HG03558 (cell line): ENCODE measurements around the gene OLIG1.

Experiments
- ATAC-seq: cut with Tn5 transposase; IDR thresholded peaks from one replicate; pipeline ENCODE4 v1.9.1; 2021; ENCODE audit warnings: moderate number of reproducible peaks; ENCODE audit not compliant: unreplicated experiment; ENCODE audit errors: extremely low read depth

OLIG1 gene

GRCh38 chr21:33069994-33070743, at the start of gene OLIG1:
Gene OLIG1 (plus strand): TSS chr21:33070141. CDS start chr21:33070247, 106 bp downstream.
- ATAC-seq: no peak

- ATAC-seq: no peak
Observed at GRCh38 chr21:33020558-33021100, 49.3 kb upstream of the OLIG1 start.

- no peak for ATAC-seq
Observed at GRCh38 chr21:33021150-33021549, 48.8 kb upstream of the OLIG1 start.

GRCh38 chr21:33021667-33022066, 48.3 kb upstream of the OLIG1 start:
- ATAC-seq: no peak

- no peak for ATAC-seq
Observed at GRCh38 chr21:33022489-33022827, 47.5 kb upstream of the OLIG1 start.

GRCh38 chr21:33022828-33023573, 46.9 kb upstream of the OLIG1 start:
- ATAC-seq: no peak

- no peak for ATAC-seq
Observed at GRCh38 chr21:33023574-33024200, 46.3 kb upstream of the OLIG1 start.

- ATAC-seq: no peak
Observed at GRCh38 chr21:33024201-33025103, 45.5 kb upstream of the OLIG1 start.

- ATAC-seq: no peak
Observed at GRCh38 chr21:33025106-33025488, 44.8 kb upstream of the OLIG1 start.

GRCh38 chr21:33025489-33026442, 44.2 kb upstream of the OLIG1 start, which contains the start of gene OLIG2:
Gene OLIG2 (plus strand): TSS chr21:33025935. CDS start chr21:33026863, 928 bp downstream.
- ATAC-seq: no peak

- ATAC-seq: no peak
Observed at GRCh38 chr21:33026443-33026858, 43.5 kb upstream of the OLIG1 start.

- no peak for ATAC-seq
Observed at GRCh38 chr21:33026878-33027400, 43.0 kb upstream of the OLIG1 start.

GRCh38 chr21:33027401-33028286, 42.3 kb upstream of the OLIG1 start:
- no peak for ATAC-seq

- no peak for ATAC-seq
Observed at GRCh38 chr21:33028287-33028670, 41.7 kb upstream of the OLIG1 start.

- no peak for ATAC-seq
Observed at GRCh38 chr21:33028773-33029384, 41.1 kb upstream of the OLIG1 start.

GRCh38 chr21:33029385-33029921, 40.5 kb upstream of the OLIG1 start:
- no peak for ATAC-seq

- ATAC-seq: no peak
Observed at GRCh38 chr21:33029975-33030461, 39.9 kb upstream of the OLIG1 start.
